ACHN (cell line): ENCODE measurements around the gene CTDP1.

ENCODE experiments used
- DNase-seq: peaks from one replicate; pipeline ENCODE4 v3.0.0-alpha.2; 2015
- in situ Hi-C: cut with HindIII; loops from 2 replicates; pipeline ENCODE4 v1.10.0; 2017; ENCODE audit warnings: low sequenced_read_pairs, low pct_ligation_motif_present, low pct_unique_long_range_greater_than_20kb

The CTDP1 gene

DNA sequence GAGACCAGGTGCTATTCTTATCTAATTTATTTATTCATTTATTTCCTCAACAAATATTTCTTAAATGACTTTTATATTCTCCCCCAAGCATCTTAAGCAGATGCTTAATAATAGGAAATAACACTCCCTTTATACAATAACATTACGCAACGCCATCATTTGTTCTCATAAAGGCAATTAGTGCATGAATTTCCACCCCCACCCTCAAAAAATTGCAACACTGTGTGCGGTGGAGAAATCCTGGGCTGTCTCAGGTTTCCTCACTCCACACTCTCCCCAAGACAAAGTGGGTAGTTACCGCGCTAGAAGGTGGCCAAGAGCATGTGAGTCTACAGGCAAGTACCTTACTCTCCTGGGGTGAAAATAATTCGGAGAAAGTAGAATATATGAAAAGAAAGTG lies 37.0 kb upstream of the CTDP1 start:
- in situ Hi-C loops, result no loop called here
- DNase-seq, result no peak

DNA sequence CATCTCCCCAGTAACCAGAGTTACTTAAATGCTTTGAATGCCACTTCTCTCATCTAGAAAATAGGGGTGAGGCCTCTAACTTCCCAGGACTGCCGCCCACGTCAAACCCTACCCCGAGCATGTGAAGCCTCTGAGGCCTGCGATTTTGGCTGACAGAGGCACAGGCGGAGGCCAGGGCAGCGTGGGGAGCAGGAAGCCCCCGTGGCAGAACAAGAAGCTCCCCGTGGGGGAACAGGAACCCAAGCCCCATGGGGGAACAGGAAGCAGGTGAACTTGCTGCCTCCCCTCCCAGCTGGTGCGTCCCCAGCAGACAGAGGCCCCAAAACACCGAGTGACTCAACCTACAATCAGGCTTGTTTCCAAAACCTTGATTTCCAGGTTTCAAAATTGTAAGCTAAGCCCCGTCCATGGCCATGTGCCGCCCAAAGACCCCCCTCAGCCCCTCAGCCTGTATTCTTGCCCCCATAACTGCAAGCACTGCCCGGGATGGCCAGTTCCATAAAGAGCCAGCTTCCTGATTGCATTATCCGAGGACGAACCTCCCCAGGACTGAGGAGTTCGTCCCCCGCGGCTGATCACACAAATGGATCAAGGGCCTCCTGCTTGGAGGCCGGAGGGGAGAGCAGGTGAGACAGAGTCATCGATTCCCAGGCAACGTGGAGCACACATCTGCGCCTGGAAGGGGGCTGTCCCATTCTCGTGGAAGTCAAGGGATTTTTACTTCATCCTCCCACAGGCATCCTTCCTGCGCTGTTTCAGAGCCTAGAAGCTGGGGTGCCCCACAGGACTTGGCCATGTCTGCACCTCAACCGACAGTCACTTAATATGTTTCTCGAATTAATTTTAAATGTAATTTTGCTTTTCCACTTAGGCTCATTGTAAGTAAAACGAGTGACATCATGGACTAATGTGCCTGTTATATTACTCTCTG lies 36.3 kb upstream of the CTDP1 start:
- no peak for DNase-seq
- in situ Hi-C loops, result no loop called here

DNA sequence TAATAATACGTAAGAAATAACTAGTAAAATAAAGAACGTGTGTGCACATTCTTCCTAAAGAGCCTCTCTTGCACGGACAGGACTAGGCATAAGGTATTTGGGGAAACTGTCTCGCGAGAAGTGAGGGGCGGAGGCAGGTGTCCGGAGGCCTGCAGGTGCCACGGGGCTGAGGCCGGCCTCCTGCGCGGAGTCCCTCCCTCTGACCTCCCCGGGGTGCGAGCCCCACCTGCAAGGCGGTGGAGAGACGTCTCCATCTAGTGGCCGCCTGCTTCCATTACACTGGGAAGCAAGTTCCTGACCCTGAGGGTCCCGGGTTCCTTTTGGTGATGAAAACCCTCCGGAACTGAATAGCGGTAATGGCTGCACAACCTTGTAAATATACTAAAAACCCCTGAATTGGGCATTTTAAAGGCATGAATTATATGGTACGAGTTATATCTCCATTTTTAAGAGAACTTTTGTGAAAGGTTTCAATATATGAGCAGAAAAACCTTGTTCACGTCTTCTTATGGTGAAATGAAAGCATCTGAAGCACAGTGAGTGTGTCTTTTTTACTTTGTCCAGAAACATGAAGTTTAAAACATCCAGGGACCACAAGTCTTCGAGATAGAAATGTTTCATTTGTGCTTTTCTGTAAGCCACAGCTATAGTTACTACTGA lies 35.5 kb upstream of the CTDP1 start:
- DNase-seq, result peak; percentile 54
- in situ Hi-C loops, result no loop called here

DNA sequence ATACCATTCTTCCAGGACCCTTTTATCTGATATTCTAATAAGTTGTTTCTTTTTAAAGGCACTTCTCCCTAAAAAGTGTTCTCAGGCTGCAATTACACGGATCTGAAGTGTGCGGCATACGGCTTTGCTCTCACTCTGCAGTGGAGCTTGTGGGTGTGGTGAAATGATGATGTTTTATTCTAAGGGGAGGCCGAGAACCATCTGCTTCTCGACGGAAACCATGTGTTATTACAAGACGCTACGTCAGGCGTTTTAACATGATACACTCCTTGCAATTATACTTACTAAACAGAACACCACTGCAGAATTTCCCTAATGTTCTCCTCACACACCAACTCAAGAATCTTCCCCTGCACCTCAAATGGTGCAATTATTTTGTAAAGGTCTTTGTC lies 34.9 kb upstream of the CTDP1 start:
- in situ Hi-C loops, result no loop called here
- no peak for DNase-seq

DNA sequence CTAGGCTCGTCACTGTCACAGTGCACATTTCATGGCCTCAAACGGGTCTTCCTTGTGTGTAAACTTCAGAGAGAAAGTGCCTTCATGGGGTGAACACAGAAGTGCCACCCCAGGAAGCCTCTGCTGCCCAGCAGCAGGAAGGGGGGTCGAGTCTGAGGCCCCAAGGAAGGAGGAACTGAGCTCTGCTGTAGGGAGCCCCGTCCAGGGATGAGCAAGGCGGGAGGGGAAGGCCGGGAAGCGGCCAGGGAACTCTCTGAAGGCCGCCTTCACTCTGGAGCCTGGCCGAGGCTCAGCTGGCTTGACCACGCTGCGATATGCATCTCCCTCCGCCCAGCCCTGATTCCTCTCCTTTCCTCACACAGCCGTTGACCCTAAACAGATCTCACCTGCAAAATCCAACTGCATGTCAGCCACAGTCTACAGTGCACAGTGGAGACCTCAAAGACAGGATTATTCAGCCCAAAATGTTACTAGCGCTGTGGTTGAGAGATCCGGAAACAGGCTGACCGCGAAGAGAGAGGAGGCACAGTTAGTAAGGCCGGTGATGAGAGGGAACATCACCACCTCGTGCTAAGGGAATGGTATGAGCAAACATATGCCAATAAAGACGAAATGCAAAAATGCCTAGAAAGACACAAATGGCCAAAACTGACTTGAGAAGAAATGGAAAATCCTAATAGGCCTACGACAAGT lies 34.2 kb upstream of the CTDP1 start:
- in situ Hi-C loops, result no loop called here
- DNase-seq, result no peak

DNA sequence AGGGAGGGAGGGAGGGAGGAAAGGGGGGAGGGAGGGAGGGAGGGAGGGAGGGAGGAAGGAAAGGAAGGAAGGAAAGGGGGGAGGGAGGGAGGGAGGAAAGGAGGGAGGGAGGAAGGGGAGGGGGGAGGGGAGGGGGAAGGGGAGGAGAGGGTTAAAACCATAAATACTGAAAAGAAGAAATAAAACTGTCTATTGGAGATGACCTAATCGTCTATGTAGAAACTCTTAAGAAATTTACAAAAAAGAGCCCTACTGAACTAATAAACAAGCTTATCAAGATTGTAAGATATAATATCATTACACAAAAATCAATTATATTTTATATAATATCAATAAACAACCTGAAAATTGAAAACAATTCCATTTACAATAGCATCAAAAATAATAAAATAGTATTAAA lies 32.3 kb upstream of the CTDP1 start:
- in situ Hi-C loops, result no loop called here
- DNase-seq, result no peak

DNA sequence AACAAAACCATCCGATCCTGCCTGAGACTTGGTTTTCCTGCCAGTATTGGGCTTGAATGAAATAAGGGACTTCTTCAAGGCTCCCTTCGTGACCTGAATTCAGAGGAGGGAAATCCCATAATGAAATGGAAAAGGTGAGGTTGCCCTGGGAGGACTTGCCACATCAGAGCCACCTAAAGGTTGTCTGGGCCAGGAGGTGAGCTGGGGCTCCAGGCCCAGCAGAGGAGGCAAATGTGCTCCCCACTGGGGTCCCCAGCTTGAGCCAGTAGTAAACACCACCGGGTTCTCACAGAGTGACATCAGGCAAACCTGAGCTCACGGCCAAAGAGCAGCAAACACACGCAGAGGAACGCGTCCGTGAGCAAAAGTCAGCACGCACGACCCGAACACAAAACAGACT lies 28.6 kb upstream of the CTDP1 start:
- in situ Hi-C loops, result no loop called here

DNA sequence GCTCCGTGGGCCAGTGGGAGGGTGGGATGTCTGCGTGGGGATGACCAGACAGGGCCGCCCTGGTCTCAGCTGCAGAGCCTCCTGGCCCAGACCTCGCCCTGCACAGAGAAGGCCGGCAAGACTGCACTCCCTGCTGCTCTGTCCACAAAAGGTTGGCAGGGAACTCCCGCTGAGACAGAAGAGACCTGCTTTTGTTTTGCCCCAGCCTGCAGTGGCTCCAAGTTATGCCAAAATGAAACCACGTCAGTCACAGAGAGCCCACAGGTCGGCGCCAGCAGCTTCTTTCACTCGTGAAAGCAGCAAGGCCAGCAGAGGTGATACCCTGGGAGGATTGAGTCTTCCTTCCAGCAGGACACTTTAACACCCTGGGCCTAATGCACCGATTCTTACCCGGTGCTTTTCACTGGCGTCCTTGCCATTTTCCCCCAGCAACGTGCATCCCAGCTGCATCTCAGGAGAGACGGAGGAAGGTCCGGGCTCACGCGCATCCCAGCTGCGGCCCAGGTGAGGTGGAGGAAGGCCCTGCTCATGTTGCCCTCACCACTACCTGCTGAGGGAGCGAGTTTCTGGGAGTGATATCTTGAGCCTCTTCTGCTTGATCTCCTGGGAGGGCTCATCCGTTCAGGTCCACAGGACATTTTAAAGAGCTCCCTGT lies 22.1 kb upstream of the CTDP1 start:
- no peak for DNase-seq
- in situ Hi-C loops, result no loop called here

More for the DNA sequence above, 28.6 kb upstream of the CTDP1 start:
- no peak for DNase-seq

DNA sequence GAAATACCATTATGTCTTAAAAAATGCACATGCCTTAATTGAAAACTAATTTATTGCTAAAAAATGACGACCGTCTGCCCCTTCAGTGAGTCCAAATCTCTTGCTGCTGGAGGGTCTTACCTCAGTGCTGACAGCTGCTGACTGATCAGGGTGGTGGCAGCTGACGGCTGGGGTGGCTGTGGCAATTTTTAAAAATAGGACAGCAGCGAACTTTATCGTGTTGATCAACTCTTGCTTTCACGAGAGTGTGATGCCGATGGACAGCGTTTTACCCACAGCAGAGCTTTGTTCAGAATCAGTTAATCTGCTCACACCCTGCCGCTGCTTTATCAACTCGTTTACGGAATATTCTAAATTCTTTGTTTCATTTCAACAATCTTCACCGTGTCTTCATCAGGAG lies 21.2 kb upstream of the CTDP1 start:
- DNase-seq, result no peak
- in situ Hi-C loops, result no loop called here

DNA sequence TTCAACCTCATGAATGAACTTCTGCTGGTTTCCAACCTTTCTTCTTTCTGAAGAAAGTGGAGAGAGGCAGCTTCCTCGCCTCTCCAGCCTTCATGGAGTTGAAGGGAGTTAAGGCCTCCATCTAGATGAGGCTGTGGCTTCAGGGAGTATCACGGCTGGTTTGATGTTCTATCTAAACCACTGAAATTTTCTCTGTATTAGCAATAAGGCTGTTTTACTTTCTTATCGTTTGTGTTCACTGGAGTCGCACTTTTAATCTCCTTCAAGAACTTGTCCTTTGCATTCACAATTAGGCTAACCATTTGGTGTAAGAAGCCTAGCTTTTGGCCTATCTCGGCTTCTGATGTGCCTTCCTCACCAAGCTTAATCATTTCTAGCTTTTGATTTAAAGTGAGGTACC lies 19.9 kb upstream of the CTDP1 start:
- in situ Hi-C loops, result no loop called here
- DNase-seq, result no peak

DNA sequence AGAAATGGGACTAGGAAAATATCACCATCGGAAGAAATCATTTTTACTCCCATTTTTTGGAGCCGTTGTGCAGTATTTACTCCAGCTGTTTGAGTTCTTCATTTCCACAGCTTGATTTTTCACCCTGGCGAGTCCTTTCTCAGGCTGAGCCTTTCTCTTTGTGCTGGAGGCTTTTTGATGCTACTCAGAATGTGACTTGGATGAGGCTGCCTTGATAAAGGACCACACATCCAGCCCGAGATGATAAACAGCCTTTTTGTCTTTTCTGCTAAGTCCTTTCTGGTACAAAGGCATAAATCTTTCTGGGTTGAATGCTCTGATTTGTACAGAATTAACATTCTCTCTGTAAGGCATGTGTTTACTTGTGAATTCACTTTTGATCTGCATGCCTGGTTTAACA lies 17.6 kb upstream of the CTDP1 start:
- DNase-seq, result no peak
- in situ Hi-C loops, result no loop called here

DNA sequence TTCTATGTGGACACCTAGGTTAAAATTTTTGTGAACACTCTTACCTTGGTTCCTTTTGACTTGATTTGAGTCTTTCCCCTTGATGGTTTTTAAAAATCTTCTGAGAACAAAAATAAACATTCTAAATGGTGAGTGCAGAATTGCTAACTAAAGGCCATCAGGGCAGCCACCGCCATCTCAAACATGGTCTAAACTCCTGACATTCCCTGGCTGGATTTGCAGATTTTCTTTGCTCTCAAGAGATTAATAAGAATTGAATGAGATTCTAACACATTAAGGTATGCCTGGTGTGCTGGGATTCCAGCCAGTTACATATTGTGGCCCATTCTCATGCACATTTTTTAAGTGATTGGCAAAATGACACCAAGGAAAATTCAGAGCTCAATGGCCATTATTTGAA lies 17.2 kb upstream of the CTDP1 start:
- in situ Hi-C loops, result no loop called here
- no peak for DNase-seq

DNA sequence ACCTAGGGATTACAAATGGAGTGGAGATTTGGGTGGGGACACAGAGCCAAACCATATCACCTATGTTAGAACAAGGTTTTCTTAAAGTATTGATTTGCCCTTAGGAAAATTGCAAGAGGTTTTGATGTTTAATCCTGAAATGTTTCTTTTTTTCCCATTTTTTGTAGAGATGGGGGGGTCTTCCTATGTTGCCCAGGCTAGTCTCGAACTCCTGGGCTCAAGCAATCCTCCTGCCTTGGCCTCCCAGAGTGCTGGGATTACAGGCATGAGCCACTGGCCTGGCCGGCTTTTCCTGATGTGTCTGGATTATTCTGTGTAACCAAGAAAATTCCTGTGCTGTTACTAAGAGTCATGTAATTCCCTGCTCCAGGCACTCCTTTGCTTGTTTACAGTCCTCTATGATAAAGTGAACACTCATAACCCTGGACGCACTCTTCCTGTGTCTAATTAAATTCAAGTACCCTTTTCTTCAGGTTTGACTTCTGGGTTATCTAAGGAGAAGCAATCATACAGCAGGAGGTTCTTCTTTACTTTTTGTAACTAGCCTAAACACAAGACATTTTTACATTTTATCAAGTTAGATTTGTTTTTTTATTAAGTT lies 15.0 kb upstream of the CTDP1 start:
- in situ Hi-C loops, result no loop called here
- DNase-seq, result no peak

DNA sequence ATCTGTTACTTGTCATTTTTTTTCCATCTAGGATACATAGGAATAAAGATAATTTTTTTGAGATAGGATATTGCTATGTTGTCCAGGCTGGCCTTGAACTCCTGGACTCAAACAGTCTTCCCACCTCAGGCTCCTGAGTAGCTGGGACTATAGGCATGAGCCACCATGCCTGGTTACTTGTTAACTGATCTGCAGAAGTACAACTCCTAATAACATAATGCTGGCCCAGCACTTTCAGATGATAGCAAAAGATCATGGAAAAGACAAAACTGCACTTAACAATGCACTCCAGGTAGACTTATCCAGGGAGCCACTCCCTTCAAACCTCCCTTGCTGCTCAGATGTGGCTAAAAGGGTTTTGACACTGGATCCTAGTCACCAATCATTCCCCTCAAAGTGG lies 11.4 kb upstream of the CTDP1 start:
- in situ Hi-C loops, result no loop called here
- no peak for DNase-seq

DNA sequence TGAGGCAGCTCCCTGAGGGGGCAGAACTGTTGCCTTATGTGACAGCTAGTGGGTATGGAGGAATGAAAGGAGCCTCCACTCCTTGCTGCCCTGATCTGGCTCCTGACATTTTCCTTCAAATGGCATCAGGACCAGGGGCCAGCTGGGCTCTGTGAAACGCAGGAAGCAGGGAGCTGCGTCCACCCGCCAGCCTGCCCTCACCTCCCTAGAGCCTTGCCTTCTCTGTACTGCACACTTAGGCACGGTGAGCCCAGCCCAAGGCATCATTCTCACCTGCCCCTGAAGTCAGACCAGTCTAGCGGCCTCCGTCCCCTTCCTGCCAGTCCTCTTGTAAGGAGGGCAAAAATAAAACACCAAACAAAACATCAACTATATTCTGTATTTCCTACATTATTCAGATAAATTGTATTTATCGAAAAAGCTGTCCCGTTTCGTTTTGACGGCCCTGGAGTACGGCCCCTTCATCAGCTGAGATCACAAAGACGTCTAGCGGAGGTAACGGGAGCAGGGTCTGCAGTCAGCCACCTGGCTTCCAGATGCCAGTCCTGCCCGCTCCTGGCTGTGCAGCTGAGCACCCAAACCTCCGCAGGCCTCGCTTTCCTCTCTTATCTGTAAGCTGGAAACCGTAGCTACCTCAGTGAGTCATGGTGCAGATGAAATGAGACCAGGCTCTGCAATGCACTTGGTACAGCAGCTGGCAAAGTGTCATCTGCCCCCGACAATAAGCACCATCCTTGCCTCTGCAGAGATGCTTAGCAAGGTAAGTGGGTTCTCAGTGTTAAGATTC lies 6.9 kb upstream of the CTDP1 start:
- in situ Hi-C loops, result no loop called here
- no peak for DNase-seq

DNA sequence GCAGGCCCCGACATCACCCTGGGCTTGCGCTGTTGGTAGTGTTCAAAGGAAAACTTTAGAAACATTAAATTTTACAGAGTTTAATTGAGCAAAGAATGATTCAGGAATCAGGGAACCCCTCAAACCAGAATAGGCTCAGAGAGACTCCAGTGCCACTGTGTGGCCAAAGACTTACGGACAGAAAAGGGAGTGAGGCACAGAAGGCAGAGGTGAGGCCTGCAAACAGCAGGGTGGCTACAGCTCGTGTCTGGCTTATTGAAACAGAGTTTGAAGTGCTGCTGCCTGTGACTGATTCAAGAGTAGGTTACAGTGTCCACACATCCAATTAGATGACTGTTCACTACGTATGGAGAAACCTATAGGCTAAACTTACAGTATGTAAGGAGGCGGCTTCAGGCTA lies 2.4 kb upstream of the CTDP1 start:
- in situ Hi-C loops, result no loop called here

DNA sequence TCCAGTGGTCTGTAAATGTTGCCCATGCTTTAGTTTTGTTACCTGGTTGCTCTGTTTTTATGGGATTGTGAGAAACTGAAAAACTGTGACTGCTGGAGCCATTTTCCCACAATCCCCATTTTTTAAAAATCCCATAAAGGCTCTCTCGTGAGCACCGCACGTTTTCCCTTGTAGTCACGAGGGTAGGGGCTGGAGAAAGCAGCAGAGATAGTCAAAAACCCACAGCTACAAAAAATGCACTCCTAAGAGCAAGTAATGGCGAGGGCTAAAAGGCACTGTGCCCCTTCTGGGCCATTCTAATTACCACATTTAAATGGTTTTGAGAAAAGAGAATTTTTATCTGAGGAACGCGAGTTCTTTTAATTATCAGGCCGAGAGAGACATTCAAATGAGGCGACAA lies 1.8 kb upstream of the CTDP1 start:
- DNase-seq, result no peak
- in situ Hi-C loops, result no loop called here

More for the DNA sequence above, 2.4 kb upstream of the CTDP1 start:
- DNase-seq, result no peak
